Measurements from ENCODE around the gene HAL. TPM values are rescaled to one million over a fixed set of nuclear protein-coding genes. Genes with fewer than 3 reads are reported as not detected.

HAL gene
- total and polyA plus RNA-seq, 2 of the 13 experiments (the other 11 are each of a cell fraction or from before 2014, with no cell fraction given) = 0.89 to 37.8 TPM

GRCh38 chr12:96035283-96036236, 39.4 kb upstream of the HAL start, which contains the start of gene LTA4H (continued):
- TF ChIP-seq MAZ (IDR thresholded peaks at IDR 0.05; ENCODE audit: borderline replicate concordance, low read depth, low read length) = 0 out of 2 replicates have a peak, but pooled peaks have one; percentile 27
- TF ChIP-seq MAZ (CRISPR knock-in tag; IDR thresholded peaks at IDR 0.05; ENCODE audit: low read depth) = peak; percentile 84
- peak; percentile 45; the same call in 1 of the 2 replicates for TF ChIP-seq ZNF607 (CRISPR knock-in tag; IDR thresholded peaks at IDR 0.05; ENCODE audit: borderline replicate concordance)
- TF ChIP-seq GZF1 (CRISPR knock-in tag; IDR thresholded peaks at IDR 0.05) = no peak
- peak; percentile 49 for TF ChIP-seq ZMYM4 (CRISPR knock-in tag; IDR thresholded peaks at IDR 0.05)
- TF ChIP-seq ATF7-NPFF (CRISPR knock-in tag; IDR thresholded peaks at IDR 0.05; ENCODE audit: low read depth) = peak; percentile 63; the same call in 1 of the 2 replicates
- peak; percentile 56 for TF ChIP-seq PRDM10 (CRISPR knock-in tag; IDR thresholded peaks at IDR 0.05; ENCODE audit: low read depth)
- peak; percentile 51 for TF ChIP-seq TEAD3 (CRISPR knock-in tag; optimal IDR thresholded peaks at IDR 0.05; ENCODE audit: borderline replicate concordance)
- TF ChIP-seq ZNF451 (CRISPR knock-in tag; IDR thresholded peaks at IDR 0.05) = no peak
- TF ChIP-seq ZNF263 (CRISPR knock-in tag; IDR thresholded peaks at IDR 0.05) = peak; percentile 98
- TF ChIP-seq POLR2A (IDR thresholded peaks at IDR 0.05; ENCODE audit: insufficient read depth in 1 of 2, low read depth in 2 of 2, low read length in 2 of 2) = peak; percentile 88 to 99
- TF ChIP-seq ZNF737 (CRISPR knock-in tag; IDR thresholded peaks at IDR 0.05; ENCODE audit: borderline replicate concordance) = 0 out of 2 replicates have a peak, but pooled peaks have one; percentile 15
- TF ChIP-seq ZNF740 (CRISPR knock-in tag; IDR thresholded peaks at IDR 0.05) = peak; percentile 42; the same call in 1 of the 2 replicates
- no peak for TF ChIP-seq ZBTB4 (CRISPR knock-in tag; IDR thresholded peaks at IDR 0.05; ENCODE audit: borderline replicate concordance)
- peak; percentile 92; the same call in 1 of the 2 replicates for TF ChIP-seq ZNF710 (CRISPR knock-in tag; IDR thresholded peaks at IDR 0.05; ENCODE audit: borderline replicate concordance)
